ENCODE data around the gene MRPL12.

The MRPL12 gene

DNA sequence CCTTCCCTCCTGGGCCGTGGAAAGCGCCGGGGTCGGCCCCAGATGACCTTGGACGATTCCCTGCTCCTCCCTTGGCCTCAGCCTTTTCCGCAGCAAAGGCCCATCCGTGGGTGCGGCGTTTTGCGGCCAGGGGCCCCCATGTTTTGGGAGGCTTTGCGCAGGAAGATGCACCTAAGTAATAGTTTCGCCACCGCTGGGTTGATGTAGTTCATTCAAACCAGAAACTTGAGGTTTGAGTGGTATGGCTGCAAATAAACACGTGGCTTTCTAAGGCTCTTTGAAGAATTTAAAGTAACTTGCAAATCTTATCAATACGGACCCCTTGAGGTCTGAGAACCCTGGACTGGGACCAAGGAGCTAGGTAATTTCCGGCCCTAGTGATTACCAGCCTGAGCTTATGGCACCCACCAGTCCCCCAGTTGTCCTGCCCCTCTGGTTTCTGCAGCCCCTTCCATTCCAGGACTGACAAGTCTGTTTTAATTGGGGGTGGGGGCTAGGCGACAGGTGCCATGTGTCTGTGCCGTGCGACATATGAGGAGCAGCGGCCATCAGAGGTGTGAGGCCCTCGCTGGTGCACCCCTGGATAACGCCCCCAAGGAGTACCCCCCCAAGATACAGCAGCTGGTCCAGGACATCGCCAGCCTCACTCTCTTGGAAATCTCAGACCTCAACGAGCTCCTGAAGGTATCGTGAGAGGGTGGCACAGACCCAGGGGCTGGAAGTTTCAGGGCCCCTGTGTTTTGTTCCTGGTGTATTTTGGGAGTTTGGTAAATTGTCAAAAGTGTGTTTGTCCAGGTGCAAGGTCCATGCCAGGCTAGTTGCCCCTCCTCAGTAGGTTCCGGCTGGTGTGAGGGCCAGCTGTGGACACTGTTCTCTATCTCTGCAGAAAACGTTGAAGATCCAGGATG, 834 bp downstream of the MRPL12 start:
- no peak for DNase-seq

DNA sequence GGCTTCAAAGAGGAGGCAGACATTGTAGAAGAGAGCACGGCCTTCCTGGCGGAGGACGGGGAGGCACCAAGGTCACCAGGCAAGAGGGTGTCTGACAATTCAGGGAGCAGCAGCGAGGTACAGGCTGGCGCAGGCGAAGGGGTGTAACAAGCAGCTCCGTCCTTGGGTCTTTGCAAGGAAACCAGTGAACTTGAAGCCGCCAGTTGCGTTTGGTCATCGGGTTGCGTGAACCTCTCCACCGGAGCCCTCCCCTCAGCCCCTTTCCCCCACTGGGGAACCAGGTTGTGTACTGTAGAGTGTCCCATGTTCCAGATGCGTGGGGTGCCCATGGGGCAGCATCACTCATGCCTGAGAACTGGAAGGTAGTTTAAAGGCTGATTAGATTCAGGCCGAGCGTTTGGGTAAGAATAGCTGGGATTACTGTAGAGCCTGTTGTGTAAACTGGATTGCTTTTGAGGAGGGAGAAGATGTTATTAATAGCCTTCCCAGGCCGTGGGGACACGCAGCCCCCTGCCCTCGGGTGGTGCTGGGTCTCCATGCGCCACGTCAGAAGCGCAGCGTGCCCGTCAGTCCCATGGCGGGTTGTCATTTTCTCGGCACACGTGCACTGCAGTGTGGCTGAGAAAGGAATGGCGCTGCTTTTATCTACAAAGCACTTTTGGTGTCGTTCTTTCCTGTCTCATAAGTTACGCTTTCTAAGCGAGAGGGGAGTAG, 2.5 kb downstream of the MRPL12 start:
- DNase-seq = no peak

DNA sequence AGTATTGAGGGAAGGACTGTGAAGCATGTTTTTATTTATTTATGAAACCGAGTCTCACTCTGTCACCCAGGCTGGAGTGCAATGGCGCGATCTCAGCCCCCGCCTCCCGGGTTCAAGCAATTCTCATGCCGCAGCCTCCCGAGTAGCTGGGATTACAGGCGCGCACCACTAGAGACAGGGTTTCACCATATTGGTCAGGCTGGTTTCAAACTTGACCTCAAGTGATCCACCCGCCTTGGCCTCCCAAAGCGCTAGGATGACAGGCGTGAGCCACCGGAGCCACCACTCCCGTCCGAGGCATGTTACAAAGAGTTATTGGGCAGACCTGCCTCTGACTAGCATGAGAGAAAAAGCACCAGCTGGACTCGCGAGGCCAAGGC, 3.1 kb downstream of the MRPL12 start:
- DNase-seq = no peak

DNA sequence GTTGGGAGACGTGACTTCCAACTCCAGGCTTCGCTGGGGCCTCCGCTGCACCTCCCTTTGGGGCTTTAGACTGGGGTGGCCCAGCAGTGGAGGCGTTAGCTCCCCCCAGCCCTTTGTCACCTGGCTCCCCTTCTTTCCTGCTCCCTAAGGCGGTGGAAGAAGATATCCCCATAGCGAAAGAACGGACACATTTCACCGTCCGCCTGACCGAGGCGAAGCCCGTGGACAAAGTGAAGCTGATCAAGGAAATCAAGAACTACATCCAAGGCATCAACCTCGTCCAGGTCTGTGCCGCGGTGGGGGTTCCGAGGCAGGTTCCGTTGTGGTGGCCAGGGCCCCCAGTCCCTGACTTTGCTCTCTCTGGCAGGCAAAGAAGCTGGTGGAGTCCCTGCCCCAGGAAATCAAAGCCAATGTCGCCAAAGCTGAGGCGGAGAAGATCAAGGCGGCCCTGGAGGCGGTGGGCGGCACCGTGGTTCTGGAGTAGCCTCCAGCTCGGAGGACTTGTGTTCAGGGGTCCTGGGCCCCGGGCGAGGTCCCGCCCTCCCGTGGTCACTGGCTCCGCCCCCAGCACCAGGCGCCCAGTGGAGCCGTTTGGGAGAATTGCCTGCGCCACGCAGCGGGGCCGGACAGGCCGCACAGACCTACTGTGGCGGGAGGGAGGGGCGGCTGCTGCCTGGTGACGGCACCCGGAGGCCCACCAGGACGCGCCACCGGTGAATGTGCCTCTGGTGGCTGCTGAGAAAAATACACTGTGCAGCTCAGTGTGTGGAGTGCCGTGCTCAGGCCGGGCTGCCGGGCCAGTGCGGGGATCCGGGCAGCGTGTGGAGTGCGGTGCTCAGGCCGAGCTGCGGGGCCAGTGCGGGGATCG, 3.8 kb downstream of the MRPL12 start:
- no peak for DNase-seq

DNA sequence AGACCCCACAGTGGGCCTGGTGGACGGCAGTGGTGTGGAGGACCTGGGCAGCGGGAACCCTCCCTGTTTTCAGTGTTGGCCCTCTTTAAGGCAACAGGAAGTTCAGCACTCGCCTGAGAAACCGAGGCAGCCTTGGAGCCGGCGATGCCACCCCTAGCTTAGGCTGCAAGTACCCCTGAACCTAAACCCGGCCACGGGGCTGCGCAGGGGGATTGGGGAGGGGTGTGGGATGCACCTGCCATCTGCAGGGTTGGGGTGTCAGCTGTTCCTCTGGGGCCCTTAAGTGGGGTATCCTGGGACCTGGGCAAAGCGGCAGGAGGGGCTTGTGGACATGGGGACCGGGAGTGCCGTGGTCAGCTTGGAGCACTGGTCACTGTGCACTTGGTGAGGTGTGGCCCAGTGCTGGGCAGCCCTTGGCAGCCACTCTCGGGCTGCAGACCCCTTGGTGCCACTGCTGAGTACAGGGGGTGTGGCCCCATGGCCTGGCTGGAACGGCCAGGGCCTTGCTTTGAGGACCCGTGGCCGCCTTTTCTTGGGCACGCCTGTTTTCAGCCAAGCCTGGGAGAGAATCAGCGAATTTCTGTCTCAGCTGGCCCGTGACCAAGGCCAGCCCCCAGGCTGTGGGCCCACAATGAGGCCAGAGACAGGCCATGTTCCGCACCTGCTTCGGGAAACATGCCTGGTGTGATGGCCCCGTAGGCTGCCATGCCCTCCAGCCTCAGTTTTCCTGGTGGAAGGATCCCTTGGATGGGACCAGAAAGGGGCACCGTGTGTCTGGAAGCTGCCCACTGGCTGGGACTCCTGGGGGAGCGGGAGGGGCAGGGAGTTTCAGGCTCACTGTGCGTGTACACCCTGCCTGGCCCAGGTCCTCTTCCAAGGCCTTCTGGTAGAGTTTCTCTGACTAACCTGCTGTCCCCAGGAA, 4.8 kb downstream of the MRPL12 start:
- no peak for DNase-seq

DNA sequence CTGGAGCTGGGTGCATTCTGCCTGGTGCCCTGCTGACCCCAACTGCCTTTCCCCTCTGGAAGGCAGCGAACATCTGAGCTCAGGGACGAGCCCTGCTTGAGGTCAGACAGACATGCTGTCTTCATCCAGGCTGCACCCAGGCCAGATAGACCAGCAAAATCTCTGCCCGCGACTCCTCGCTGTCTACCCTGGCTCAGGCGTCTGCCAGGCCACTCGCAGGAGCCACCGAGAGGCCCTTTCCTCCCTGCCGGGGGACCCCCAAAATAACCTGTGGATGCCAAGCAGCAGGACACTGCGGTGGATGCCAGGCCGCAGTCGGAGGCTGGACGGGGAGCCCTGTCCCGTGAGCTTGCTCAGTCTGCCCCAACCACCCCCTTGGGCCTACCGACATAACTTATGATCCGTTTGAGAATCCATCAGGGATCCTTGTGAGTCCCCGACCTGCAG, 5.6 kb downstream of the MRPL12 start:
- no peak for DNase-seq

DNA sequence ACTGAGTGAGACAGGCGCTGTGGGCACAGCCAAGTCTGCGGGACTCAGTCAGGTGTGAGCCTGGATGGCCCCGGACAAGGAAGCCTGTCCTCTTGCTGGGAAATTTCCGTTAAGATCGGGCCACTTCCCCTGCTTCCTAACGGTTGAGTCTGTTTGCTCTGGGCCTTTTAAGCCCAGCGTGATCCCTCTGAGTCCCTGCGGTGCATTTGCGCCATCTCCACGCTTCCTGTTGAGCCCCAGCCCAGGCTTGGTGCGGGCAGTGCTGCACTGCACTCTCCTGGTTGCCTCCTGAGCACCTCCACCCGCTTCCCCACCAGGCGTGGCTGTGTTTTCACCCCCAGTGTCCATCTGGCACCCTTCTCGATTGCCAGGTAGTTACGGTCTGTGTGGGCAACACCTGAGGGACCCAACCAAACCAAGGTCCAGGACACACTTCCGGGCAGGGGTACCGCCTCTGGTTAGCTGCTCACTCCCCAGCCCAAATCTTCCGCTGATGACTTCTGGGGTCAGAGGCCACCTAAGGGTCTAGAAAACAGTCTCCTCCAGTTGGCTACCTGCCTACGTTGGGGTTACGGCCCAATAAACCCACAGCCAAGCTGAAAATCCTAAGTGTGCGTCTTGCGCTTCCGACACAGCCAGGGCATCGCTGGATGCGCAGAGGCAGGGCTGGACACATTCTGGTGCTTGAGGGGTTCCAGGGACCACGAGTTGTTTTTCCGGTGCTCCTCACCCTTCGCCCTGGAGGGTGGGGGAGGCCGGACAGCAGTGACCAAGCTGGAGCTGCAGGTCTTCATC, 7.5 kb downstream of the MRPL12 start:
- DNase-seq = no peak

DNA sequence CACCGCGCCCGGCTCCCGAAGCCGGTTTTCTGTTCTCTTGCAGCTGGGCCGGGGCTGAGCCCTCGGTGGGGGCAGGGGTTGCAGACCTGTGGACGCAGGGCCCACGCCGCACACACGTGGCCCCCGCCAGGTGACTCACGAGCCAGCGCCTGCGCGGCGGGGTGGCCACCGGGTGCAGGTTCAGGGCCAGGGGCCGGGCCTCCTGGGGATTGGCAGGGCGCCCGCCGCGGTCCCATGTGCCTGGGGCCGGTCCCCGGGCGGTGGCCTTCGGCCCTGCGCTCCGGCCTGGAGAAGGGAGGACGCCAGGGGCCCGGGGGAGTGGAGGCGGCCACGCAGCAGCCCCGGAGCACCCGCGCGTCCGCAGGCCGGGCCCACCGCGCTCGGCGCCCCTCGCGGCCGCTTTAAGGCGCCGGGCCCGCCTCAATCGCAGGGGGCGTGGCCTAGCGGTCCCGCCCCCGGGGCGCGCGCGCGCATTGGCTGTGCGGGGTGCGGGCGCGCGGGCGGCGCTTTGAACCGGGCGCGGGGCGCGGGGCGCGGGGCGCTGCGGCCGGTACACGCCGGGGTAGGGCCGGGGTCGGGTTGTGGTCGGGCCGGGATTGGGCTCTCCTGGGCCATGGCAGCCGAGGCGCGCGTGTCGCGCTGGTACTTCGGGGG, 8.8 kb downstream of the MRPL12 start, which contains the start of gene SLC25A10:
TSS of gene SLC25A10 (plus strand) at position 471 of the 654 bp plus-strand sequence. CDS start at position 614, 143 bp downstream.
- DNase-seq = peak; percentile 83

DNA sequence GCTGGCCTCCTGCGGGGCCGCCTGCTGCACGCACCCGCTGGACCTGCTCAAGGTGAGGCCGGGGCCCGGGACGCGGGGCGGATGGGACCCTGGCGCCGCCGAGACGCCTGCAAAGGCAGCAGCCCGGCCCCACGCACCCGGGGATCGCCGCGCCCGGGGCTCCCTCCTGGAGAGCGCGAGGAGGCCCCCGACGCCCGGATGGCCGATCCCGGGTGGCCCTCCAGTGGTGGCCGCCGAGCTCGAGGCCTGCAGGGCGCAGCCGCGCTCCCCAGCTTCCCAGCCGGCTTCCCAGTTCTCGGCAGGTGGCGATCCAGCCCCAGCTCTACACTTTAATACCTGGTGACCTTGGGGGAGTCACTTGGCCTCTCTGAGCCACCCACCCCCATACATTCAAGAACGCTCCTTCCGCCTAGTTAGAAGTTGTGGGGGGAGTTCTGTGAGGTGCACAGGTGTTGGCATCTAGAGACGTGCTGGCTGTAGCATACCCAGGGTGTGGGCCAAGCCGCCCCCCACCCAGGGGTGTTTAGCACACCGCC, 9.4 kb downstream of the MRPL12 start:
- no peak for DNase-seq

DNA sequence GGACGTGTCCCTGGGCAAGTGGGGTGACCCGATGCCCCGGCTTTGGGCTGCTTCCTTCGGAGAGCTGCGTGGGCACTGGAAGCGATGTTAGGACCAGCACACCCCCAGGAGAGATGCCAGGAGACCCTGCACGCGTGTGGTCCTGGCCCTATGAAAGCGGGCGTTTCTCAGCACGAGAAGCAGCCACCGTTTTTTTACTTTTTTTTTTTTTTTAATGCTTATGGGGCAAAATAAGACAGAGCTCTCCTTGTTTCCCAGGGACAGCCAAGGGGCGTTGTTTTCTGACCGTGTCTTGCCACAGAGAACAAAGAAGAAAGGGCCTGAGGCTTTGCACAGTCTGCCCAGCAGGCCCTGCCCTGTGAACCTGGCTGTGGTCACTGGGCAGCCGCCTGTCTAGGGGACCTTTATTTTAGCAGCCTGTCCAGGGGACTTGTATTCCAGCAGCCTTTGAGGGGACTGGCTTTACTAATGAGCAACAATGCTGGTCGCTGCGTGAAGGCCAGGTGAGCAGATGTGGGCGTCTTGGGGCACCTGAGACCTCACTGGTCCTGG, 9.9 kb downstream of the MRPL12 start:
- DNase-seq = no peak

DNA sequence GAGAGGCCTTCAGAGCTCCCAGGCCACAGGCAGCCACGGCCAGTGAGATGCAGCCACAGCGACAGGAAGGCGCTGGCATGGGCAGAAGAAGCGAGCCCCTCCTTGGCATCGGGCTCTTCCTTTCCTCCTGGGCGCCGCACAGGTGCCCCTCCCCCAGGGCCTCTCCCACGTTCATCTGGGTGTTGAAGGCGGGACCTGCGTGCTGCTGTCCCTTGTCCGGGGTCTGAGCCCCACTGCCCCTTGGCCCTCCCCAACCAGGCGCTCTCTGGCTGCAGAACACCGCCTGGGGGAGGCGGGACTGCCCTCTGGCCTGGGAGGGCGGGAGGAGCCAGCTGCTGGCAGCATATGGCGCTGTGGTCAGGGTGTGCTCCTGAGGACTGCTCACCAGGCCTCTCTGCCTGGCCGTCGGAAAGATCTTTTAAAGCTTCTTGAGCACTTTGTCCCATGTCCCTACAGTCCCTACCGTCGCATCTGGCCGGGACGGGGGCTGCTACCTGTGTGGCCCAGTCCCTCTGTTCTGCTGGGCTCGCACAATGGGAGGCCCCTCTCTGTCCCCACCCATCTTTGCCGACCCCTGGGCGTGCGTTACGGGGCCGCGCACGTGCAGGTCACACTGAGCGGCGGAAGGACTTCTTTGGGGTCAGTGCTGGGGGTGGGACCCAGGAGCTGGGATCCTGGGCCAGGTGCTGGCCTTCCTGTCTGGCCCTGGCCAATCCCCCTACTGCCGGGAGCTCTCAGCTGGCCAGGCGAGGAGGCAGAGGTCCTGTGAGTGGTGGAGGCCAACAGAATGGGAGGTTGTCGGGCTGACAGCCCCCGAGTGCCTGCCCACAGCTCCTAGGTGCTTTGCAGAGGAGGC, 10.6 kb downstream of the MRPL12 start:
- no peak for DNase-seq

DNA sequence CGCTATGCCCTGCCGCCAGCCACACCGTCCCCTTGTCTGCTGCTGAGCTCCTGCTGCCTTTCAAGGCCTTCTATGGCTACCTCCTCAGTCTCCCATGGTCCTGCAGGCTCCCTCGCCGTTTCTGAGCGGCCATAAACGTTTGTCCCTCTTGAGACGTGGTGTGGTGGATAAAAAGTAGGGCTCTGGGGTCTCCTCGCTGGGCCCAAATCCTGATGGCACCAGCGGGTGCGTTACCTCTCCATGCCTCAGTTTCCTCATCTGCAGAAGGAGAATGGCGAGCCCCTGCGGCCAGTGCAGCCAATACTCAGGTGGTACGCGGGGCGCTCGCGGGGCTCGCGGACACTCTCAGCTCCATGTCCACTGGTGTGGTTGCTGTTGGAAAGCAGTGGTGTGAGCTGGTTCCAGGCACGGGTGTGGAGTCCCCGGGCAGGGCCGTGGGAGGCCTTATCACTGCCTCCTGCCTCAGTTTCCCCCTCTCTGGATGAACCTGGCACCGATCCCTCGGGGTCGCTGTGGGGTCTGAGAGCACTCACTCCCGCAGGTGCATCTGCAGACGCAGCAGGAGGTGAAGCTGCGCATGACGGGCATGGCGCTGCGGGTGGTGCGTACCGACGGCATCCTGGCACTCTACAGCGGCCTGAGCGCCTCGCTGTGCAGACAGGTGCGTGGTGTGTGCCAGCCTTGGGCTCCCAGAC, 11.4 kb downstream of the MRPL12 start:
- DNase-seq = no peak

DNA sequence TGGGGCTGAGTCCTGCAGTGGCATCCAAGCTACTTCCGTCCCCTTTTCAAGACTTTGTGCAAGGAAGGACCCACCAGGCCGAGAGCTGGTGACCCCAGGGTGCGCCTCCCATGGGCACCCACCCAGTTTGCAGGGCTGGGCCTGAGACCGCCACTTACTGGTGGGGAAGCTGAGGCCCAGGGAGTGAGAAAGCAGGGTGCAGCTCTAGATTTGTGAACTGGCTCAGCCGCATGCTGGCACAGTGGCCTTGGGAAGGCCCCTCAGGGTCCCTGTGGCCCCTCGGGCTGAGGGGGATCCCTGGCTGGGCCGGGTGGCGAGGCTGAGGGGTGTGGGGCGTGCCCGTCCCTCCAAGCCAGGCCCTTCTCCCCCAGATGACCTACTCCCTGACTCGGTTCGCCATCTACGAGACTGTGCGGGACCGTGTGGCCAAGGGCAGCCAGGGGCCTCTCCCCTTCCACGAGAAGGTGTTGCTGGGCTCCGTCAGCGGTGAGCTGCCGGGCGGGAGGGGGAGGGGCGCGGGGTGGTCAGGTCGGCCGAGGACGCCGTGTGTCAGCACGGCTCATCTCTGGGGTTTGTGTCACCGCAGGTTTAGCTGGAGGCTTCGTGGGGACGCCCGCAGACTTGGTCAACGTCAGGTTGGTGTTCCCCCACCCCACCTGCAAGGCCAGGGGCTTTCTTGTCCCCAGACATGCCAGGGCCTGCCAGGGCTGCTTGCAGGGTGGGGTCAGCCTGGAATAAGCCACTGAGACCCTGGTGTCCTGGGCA, 12.1 kb downstream of the MRPL12 start:
- DNase-seq = no peak

DNA sequence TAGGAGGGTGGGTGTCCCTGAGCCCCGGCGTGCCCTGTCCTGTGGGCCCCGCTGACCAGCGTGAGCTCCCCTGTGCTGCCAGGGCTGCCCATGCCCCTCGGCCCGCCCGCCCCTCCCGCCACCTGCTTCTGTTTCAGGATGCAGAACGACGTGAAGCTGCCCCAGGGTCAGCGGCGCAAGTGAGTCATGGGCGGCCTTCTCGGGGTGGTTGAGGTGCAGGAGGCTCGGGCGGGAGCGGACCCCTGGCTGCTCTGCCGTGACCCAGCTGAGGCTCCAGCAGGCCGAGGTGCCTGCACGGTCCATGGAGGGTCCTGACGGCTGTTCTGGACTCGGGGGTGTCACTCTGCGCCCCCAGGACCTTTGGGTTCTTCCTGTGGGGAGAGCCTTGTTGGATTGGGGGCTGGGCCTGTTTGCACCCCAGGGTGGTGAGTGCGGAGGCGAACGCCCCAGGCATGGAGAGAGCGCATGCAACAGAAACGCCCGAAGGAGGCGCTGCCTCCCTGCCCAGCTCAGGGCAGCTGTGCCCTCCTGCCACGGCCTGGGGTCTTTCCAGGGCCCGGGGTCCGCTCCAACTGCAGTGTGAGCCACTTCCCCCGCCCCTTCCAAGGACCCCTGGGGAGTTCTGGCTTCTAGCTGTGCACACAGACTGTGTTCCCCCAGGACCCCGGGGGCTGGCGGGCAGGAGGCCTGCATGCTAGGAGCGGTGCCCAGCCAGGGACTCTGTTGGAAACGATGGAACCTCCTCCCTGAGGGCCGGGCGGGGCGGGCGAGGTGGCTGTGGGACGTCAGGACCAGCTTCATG, 12.9 kb downstream of the MRPL12 start:
- DNase-seq = no peak

DNA sequence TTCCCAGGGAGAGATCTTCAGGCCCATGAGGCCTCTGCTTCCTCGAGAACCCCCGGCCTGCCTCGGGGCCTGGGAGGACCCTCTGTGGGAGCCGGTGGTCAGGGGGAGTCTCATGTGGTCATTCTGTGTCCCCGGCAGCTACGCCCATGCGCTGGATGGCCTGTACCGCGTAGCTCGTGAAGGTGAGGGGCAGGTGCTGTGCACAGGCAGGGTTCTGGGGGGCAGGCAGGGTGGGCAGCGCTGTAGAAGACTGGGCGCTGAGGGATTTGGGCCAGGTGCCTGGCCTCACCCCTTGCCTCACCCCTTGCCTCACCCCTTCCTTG, 13.5 kb downstream of the MRPL12 start:
- DNase-seq = no peak

DNA sequence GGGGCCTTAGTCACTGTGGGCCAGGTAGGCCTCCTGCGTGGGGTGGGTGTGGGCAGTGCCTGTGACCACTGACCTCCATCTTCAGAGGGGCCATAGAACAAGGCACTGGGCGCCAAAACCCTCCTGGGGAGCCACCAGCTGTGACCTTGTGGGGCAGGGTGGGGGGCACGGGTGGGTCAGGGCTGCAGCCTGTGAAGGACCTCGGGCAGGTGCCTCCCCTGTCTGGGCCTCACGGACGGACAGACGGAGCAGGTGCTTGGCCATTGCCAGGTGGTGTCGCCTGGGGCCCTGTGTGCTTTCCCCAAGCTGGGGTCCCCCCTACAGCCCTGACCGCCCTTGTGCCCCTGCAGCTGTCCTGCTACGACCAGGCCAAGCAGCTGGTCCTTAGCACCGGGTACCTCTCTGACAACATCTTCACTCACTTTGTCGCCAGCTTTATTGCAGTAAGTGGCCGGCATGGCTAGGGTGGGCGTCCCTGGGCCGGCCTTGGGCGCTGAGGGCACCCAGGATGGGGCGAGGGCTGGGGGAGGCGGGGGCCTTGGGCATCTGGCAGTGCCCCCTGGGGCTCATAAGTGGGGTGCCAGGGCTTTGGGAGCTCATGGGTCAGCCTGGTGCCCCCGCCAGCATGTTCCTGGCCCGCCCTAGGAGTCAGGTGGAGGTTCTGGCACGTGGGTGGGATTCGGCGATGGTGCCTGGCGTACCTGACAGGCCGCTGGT, 14.0 kb downstream of the MRPL12 start:
- DNase-seq = no peak

Data from activated CD4-positive, CD25-positive, alpha-beta regulatory T cell treated with anti-CD3 and anti-CD28 coated beads, Interleukin-2, amount 50 U/mL, for 72 hours (primary cell).